ENCODE results near the gene PIPOX.
A peak's percentile ranks its signal among the peaks of the same experiment; 100 is the strongest.

The PIPOX gene

GRCh38 chr17:29038085-29038795 is 4.7 kb upstream of the PIPOX start:
- WGBS (ENCODE audit: insufficient coverage), result 59% methylated on average over 15 of the region's 15 CpGs

GRCh38 chr17:29039764-29040598 is 3.0 kb upstream of the PIPOX start:
- no peak overlapping the region for H3K4me3 ChIP-seq (ENCODE audit: control insufficient read depth in 1 of 7, extremely low read depth in 1 of 7, insufficient read depth in 4 of 7, low read depth in 2 of 7, low read length in 6 of 7)
- DNase-seq, result no peak
- peaks cover 0 to 14% (median 12%) of the 10 kb centered on the region in 4 experiments for H3K4me1 ChIP-seq (ENCODE audit: control extremely low read depth in 1 of 4, control insufficient read depth in 4 of 4, insufficient read depth in 4 of 4, low read length in 3 of 4)
- WGBS (ENCODE audit: insufficient coverage), result 98% methylated on average over 8 of the region's 13 CpGs
- H3K27ac ChIP-seq (ENCODE audit: insufficient read depth in 1 of 2, low read depth in 1 of 2, low read length in 2 of 2, poor library complexity in 1 of 2, severe bottlenecking in 2 of 2), result no peak overlapping the region
- POLR2A ChIA-PET, result interaction anchor here (0.6 kb wide), 1 partner anchor 15 kb away, joined by 3 read pairs; no protein-coding TSS in a partner anchor
- H3K36me3 ChIP-seq (ENCODE audit: control insufficient read depth in 4 of 4, insufficient read depth in 4 of 4, low read length in 3 of 4), result no peaks in the 10 kb centered on the region
- CTCF ChIA-PET, result interaction anchor here (0.8 kb wide), 1 partner anchor 77 kb away, joined by 4 read pairs; no protein-coding TSS in a partner anchor
- H3K9me3 ChIP-seq (ENCODE audit: control extremely low read depth in 1 of 5, control insufficient read depth in 4 of 5, insufficient read depth in 2 of 5, low read depth in 1 of 5, low read length in 4 of 5), result peaks cover 0 to 7% (median 5%) of the 10 kb centered on the region in 5 experiments
- H3K27me3 ChIP-seq (replicated peaks in 2 of 5; ENCODE audit: control insufficient read depth in 4 of 5, insufficient read depth in 5 of 5, low read length in 4 of 5), result peaks cover 2 to 17% (median 10%) of the 10 kb centered on the region in 5 experiments

More at GRCh38 chr17:29038085-29038795, 4.7 kb upstream of the PIPOX start:
- no peak overlapping the region for H3K4me3 ChIP-seq (ENCODE audit: control insufficient read depth in 1 of 7, extremely low read depth in 1 of 7, insufficient read depth in 4 of 7, low read depth in 2 of 7, low read length in 6 of 7)
- ChIA-PET CTCF (interaction anchor here (0.8 to 1.2 kb wide), 2 partner anchors 11 to 182 kb away, joined by 3 to 4 read pairs; no protein-coding TSS in a partner anchor), POLR2A (no interaction called here)
- no peak overlapping the region for H3K27ac ChIP-seq (ENCODE audit: insufficient read depth in 1 of 2, low read depth in 1 of 2, low read length in 2 of 2, poor library complexity in 1 of 2, severe bottlenecking in 2 of 2)
- peaks cover 4 to 27% (median 10%) of the 10 kb centered on the region in 5 experiments for H3K27me3 ChIP-seq (replicated peaks in 2 of 5; ENCODE audit: control insufficient read depth in 4 of 5, insufficient read depth in 5 of 5, low read length in 4 of 5)
- no peak for DNase-seq
- peaks cover 0 to 23% (median 11%) of the 10 kb centered on the region in 5 experiments for H3K9me3 ChIP-seq (ENCODE audit: control extremely low read depth in 1 of 5, control insufficient read depth in 4 of 5, insufficient read depth in 2 of 5, low read depth in 1 of 5, low read length in 4 of 5)
- H3K4me1 ChIP-seq (ENCODE audit: control extremely low read depth in 1 of 4, control insufficient read depth in 4 of 4, insufficient read depth in 4 of 4, low read length in 3 of 4), result peaks cover 0 to 13% (median 12%) of the 10 kb centered on the region in 4 experiments
- H3K36me3 ChIP-seq (ENCODE audit: control insufficient read depth in 4 of 4, insufficient read depth in 4 of 4, low read length in 3 of 4), result no peaks in the 10 kb centered on the region

- WGBS (ENCODE audit: insufficient coverage), result 90% methylated on average over 2 of the region's 2 CpGs
- CTCF ChIA-PET, result no interaction called here
These were observed 1.9 kb upstream of the PIPOX start for GRCh38 chr17:29041091-29041490.

GRCh38 chr17:29041571-29041970 is 1.4 kb upstream of the PIPOX start:
- Histone ChIP-seq H3K36me3 (ENCODE audit: control insufficient read depth in 4 of 4, insufficient read depth in 4 of 4, low read length in 3 of 4) (no peaks in the 10 kb centered on the region), H3K27ac (ENCODE audit: insufficient read depth in 1 of 2, low read depth in 1 of 2, low read length in 2 of 2, poor library complexity in 1 of 2, severe bottlenecking in 2 of 2) (no peak overlapping the region), H3K4me3 (ENCODE audit: control insufficient read depth in 1 of 7, extremely low read depth in 1 of 7, insufficient read depth in 4 of 7, low read depth in 2 of 7, low read length in 6 of 7) (no peak overlapping the region), H3K27me3 (replicated peaks in 2 of 5; ENCODE audit: control insufficient read depth in 4 of 5, insufficient read depth in 5 of 5, low read length in 4 of 5) (peaks cover 0 to 13% (median 12%) of the 10 kb centered on the region in 5 experiments), H3K9me3 (ENCODE audit: control extremely low read depth in 1 of 5, control insufficient read depth in 4 of 5, insufficient read depth in 2 of 5, low read depth in 1 of 5, low read length in 4 of 5) (no peaks in the 10 kb centered on the region), H3K4me1 (ENCODE audit: control extremely low read depth in 1 of 4, control insufficient read depth in 4 of 4, insufficient read depth in 4 of 4, low read length in 3 of 4) (peaks cover 0 to 14% (median 12%) of the 10 kb centered on the region in 4 experiments)
- POLR2A ChIA-PET, result interaction anchor here (0.6 kb wide), 1 partner anchor 52 kb away, joined by 3 read pairs; no protein-coding TSS in a partner anchor
- WGBS (ENCODE audit: insufficient coverage), result 96% methylated on average over 6 of the region's 6 CpGs
- CTCF ChIA-PET, result no interaction called here
- DNase-seq, result no peak

More at GRCh38 chr17:29041091-29041490, 1.9 kb upstream of the PIPOX start:
- DNase-seq, result no peak
- no peaks in the 10 kb centered on the region for H3K36me3 ChIP-seq (ENCODE audit: control insufficient read depth in 4 of 4, insufficient read depth in 4 of 4, low read length in 3 of 4)
- peaks cover 2 to 15% (median 10%) of the 10 kb centered on the region in 5 experiments for H3K27me3 ChIP-seq (replicated peaks in 2 of 5; ENCODE audit: control insufficient read depth in 4 of 5, insufficient read depth in 5 of 5, low read length in 4 of 5)
- POLR2A ChIA-PET, result no interaction called here
- peaks cover 0 to 14% (median 12%) of the 10 kb centered on the region in 4 experiments for H3K4me1 ChIP-seq (ENCODE audit: control extremely low read depth in 1 of 4, control insufficient read depth in 4 of 4, insufficient read depth in 4 of 4, low read length in 3 of 4)
- no peak overlapping the region for H3K4me3 ChIP-seq (ENCODE audit: control insufficient read depth in 1 of 7, extremely low read depth in 1 of 7, insufficient read depth in 4 of 7, low read depth in 2 of 7, low read length in 6 of 7)
- no peaks in the 10 kb centered on the region for H3K9me3 ChIP-seq (ENCODE audit: control extremely low read depth in 1 of 5, control insufficient read depth in 4 of 5, insufficient read depth in 2 of 5, low read depth in 1 of 5, low read length in 4 of 5)
- H3K27ac ChIP-seq (ENCODE audit: insufficient read depth in 1 of 2, low read depth in 1 of 2, low read length in 2 of 2, poor library complexity in 1 of 2, severe bottlenecking in 2 of 2), result no peak overlapping the region

- no peak overlapping the region for H3K27ac ChIP-seq (ENCODE audit: insufficient read depth in 1 of 2, low read depth in 1 of 2, low read length in 2 of 2, poor library complexity in 1 of 2, severe bottlenecking in 2 of 2)
- POLR2A ChIA-PET, result interaction anchor here (0.6 kb wide), 1 partner anchor 51 kb away, joined by 3 read pairs; no protein-coding TSS in a partner anchor
- WGBS (ENCODE audit: insufficient coverage), result 94% methylated on average over 3 of the region's 11 CpGs
- no peaks in the 10 kb centered on the region for H3K9me3 ChIP-seq (ENCODE audit: control extremely low read depth in 1 of 5, control insufficient read depth in 4 of 5, insufficient read depth in 2 of 5, low read depth in 1 of 5, low read length in 4 of 5)
- H3K36me3 ChIP-seq (ENCODE audit: control insufficient read depth in 4 of 4, insufficient read depth in 4 of 4, low read length in 3 of 4), result no peaks in the 10 kb centered on the region
- no peak for DNase-seq
- H3K27me3 ChIP-seq (replicated peaks in 2 of 5; ENCODE audit: control insufficient read depth in 4 of 5, insufficient read depth in 5 of 5, low read length in 4 of 5), result peaks cover 0 to 13% (median 10%) of the 10 kb centered on the region in 5 experiments
- peaks cover 0 to 14% (median 12%) of the 10 kb centered on the region in 4 experiments for H3K4me1 ChIP-seq (ENCODE audit: control extremely low read depth in 1 of 4, control insufficient read depth in 4 of 4, insufficient read depth in 4 of 4, low read length in 3 of 4)
- peak overlapping the region in 4 of 7 experiments; percentile 26 to 58 (median 42) for H3K4me3 ChIP-seq (ENCODE audit: control insufficient read depth in 1 of 7, extremely low read depth in 1 of 7, insufficient read depth in 4 of 7, low read depth in 2 of 7, low read length in 6 of 7)
- CTCF ChIA-PET, result no interaction called here
These were observed 789 bp upstream of the PIPOX start for GRCh38 chr17:29042026-29042678.

GRCh38 chr17:29043539-29044145 is 701 bp downstream of the PIPOX start:
- Histone ChIP-seq H3K27me3 (replicated peaks in 2 of 5; ENCODE audit: control insufficient read depth in 4 of 5, insufficient read depth in 5 of 5, low read length in 4 of 5) (peaks cover 0 to 8% (median 2%) of the 10 kb centered on the region in 5 experiments), H3K27ac (ENCODE audit: insufficient read depth in 1 of 2, low read depth in 1 of 2, low read length in 2 of 2, poor library complexity in 1 of 2, severe bottlenecking in 2 of 2) (no peak overlapping the region), H3K4me1 (ENCODE audit: control extremely low read depth in 1 of 4, control insufficient read depth in 4 of 4, insufficient read depth in 4 of 4, low read length in 3 of 4) (peaks cover 0 to 14% (median 12%) of the 10 kb centered on the region in 4 experiments), H3K4me3 (ENCODE audit: control insufficient read depth in 1 of 7, extremely low read depth in 1 of 7, insufficient read depth in 4 of 7, low read depth in 2 of 7, low read length in 6 of 7) (no peak overlapping the region), H3K9me3 (ENCODE audit: control extremely low read depth in 1 of 5, control insufficient read depth in 4 of 5, insufficient read depth in 2 of 5, low read depth in 1 of 5, low read length in 4 of 5) (no peaks in the 10 kb centered on the region), H3K36me3 (ENCODE audit: control insufficient read depth in 4 of 4, insufficient read depth in 4 of 4, low read length in 3 of 4) (no peaks in the 10 kb centered on the region)
- CTCF ChIA-PET, result interaction anchor here (1.0 to 1.3 kb wide), 3 partner anchors 13 to 71 kb away, joined by 3 to 4 read pairs (median 3); no protein-coding TSS in a partner anchor
- POLR2A ChIA-PET, result interaction anchor here (0.6 kb wide), 1 partner anchor 52 kb away, joined by 4 read pairs; no protein-coding TSS in a partner anchor
- no peak for DNase-seq
- WGBS (ENCODE audit: insufficient coverage), result 100% methylated on average over 1 of the region's 3 CpGs

Measured in common myeloid progenitor, CD34-positive (primary cell).